GM21360 (cell line): ENCODE data around the gene COL13A1.

ENCODE experiments used
- ATAC-seq: cut with Tn5 transposase; IDR thresholded peaks from one replicate; pipeline ENCODE4 v1.9.1; 2021; ENCODE audit warnings: mild to moderate bottlenecking, moderate library complexity; ENCODE audit not compliant: unreplicated experiment

Gene COL13A1

DNA sequence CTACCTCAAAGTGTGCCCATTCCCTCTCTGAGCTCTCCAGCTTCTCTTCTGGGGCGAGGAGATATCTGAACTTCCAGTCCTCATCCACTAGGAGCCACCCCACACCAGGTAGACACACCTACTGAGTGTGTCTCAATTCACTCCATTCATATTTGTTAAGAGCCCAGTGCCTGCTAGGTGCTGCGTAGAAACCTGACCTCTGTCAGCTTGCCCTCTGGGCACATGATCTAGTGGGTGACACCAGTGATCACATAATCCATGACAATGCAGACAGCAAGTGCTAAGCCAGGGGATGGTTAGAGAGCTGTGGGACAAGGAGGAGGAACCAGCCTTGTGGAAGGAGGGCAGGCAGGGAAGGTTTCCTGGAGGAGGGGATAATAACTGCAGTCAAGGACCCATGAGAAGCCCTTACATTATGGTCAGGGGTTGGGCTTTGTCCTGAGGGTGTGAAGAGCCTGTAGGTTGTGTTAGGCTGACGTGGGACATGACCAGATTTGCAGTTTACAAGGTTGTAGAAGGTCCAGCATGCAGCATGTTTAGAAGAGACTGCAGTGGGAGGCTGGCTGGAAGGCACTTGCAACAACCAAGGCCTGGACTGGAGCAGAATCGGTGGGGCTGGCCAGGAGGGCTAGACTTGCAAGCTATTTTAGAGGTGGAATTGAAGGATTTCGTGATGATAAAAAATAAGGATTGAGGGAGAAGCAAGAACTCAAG, 81.8 kb downstream of the COL13A1 start:
- ATAC-seq: no peak

GRCh38 chr10:69884024-69884367, 82.3 kb downstream of the COL13A1 start:
- ATAC-seq: no peak

DNA sequence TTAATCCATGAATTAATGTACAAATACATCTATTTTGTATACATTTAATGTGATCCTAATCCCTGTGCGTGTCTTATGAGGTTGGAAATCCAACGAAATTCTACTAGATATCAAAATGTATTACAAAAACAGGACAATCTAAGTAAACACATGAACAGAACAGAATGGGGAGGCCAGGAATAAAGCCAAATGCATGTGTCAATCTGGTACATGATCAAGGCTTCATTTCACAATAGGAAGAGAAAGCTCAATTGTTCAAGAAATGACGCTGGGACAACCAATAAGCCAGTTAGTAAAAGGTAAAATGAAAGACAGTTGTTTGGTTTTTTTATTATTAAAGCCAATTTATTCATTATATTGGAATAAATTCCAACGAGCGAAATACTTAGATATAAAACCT, 83.0 kb downstream of the COL13A1 start:
- no peak for ATAC-seq

DNA sequence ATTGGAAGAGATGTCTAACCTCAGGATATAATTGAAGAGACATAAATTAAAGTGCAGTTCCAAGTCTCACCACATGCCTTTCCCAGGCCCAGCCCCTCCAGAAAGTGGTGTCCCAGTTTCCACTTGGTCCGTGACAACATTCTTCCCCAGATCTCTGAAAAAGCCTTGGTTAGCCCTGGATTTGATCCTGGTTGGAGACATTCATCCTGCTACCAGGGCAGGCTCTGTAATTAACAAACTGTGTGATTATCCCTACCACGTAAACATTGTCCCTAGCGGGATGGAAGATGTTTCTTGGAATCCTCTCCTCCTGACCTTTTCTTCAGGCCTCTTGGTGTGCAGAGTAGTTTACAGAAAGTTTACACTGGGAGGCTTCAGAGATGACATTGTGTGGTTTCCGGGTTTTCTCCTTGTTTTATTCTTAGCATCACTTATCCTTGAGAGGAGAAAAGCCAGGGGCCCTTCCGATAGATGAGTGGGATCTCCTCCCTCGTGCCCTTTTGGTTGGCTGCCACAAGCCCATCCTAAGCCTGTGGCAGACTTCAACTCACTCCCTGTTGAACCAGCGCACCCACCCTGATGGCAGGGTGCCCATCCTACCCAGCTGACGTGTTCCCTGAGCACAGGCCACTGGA, 83.8 kb downstream of the COL13A1 start:
- ATAC-seq: no peak

GRCh38 chr10:69888882-69889584, 87.3 kb downstream of the COL13A1 start:
- no peak for ATAC-seq

- ATAC-seq: no peak
Measured at GRCh38 chr10:69890065-69890847, 88.5 kb downstream of the COL13A1 start.

- ATAC-seq: no peak
Measured at GRCh38 chr10:69891057-69891617, 89.4 kb downstream of the COL13A1 start.

- no peak for ATAC-seq
Measured at GRCh38 chr10:69892406-69892805, 90.7 kb downstream of the COL13A1 start.

GRCh38 chr10:69892816-69893215, 91.1 kb downstream of the COL13A1 start:
- no peak for ATAC-seq

DNA sequence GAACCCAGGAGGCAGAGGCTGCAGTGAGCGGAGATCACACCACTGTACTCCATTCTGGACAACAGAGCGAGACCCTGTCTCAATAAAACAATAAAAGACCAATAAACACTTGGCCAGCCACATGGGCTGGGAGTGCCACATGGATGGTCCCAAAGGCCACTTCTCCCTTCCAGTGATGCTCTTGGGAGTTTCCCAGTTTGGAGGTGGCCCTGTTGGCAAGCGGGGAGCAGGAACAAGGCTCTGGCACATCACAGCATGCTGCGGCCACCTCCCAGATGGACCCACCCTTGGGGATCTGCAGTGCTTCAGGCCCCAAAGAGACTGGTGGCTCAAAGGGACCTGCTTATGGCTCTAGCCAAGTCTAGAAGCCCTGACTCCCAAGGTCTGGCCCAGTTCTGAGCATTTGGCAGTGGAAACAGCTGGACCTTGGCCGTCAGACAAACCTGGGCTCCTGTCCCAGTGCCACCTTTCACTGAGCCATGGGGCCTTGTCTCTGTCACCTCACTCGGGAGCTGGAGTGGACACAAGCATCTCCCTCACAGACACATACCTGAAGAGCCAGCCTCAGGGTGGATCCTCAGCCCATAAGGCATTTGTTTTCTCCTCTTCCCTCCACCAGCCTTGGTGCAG, 91.7 kb downstream of the COL13A1 start:
- no peak for ATAC-seq

GRCh38 chr10:69894156-69894555, 92.5 kb downstream of the COL13A1 start:
- no peak for ATAC-seq

- ATAC-seq: no peak
Measured at GRCh38 chr10:69895759-69896158, 94.1 kb downstream of the COL13A1 start.

GRCh38 chr10:69896606-69897231, 95.0 kb downstream of the COL13A1 start:
- no peak for ATAC-seq

DNA sequence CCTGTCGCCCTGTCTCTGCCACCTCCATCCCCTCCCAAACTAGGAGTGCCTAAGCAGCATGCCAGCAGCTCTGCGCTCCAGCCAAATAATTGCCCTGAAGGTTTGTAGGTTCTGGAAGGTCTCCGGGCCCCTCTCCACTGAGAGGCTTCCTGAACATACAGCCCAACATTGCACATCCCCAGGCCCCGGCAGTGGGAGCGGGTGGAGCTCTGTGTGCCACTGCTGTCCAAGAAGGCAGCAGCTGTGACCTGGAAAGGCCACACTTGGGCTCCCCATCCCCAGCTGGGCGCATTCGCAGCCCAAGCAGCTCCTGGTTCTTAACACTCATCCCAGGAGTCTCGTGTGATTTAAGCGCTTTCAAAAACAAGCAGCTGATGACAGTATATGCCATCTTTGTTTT, 95.7 kb downstream of the COL13A1 start:
- ATAC-seq: no peak

GRCh38 chr10:69897999-69898398, 96.3 kb downstream of the COL13A1 start:
- ATAC-seq: no peak

- ATAC-seq: no peak
Measured at GRCh38 chr10:69898524-69898923, 96.8 kb downstream of the COL13A1 start.

DNA sequence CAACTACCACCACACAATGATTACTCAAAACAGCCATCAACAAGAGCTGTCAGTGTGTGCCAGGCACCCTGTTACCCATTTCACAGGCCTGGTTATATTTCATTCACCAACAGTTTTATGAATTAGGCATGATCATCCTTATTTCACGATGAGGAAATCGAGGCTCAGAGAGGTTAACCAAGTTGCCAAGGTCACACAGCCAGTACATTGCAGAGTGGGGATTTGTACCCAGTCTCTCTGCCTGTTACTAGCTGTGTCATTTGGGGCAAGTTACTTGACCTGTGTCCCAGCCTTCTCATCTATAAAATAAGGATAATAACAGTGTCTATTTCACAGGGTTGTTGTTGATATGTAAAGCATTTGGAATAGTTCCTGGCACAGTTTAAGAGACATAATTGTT, 97.2 kb downstream of the COL13A1 start:
- no peak for ATAC-seq

DNA sequence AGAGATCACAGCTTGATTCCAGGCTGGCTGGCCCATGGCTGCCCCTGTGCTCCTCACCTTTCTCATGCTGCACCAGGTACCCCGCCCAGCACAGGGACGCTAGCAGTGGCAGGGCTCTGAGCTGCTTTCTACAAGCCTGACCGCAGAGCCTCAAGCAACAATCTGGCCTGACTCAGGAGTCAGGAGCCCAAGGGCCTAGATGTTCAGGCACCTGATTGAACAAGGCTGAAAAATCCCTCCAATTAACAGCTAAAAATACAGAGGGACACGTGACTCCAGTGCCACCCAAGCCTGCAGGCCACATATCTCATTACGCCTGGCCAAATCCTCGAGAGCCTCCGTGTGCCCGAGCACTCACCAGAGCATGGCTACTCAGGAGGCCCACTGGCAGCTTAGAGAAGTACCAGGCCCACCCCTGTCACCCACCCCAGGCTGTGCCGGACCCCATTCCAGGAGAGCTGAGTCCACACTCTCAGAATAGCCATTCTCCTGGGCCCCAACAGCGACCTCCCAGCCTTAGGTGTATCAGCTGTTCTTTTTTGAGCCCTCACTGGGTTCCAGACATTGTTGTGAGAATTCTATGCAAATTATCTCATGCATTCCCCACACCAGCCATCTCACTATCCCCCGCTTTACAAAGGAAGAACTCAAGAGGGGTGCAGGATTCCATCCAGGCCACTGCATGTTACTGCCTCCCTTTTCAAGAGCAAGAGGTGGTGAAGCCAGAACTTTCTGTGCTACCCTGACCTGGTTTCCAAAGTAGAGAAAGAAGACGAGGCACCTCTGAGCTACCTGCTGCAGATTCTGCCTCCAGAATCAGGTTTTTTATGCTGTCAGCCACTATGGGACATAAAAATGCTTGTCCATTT, 98.3 kb downstream of the COL13A1 start:
- ATAC-seq: no peak

GRCh38 chr10:69901022-69901421, 99.3 kb downstream of the COL13A1 start:
- ATAC-seq: no peak
